Activated CD4-positive, alpha-beta T cell treated with anti-CD3 and anti-CD28 coated beads for 36 hours (primary cell): Measurements from ENCODE around the gene FNBP1L. TPM values are rescaled to one million over a fixed set of nuclear protein-coding genes. Genes with fewer than 3 reads are reported as not detected.

Experiments
- total RNA-seq, 2 experiments: library from RNA; stranded (reverse); gene quantifications; one replicate each; pipeline ENCODE4 v1.2.3, GENCODE V29; 2021

The FNBP1L gene
- total RNA-seq, 2 experiments from 2014 or later = 1.2 to 1.4 TPM

Other genes starting within 250 kb of the FNBP1L start
- 10 to 100 TPM; 84.8 to 95.3 TPM for gene DR1, start 102.2 kb upstream of the FNBP1L start, total RNA-seq
- under 1 TPM; 0.46 to 0.54 TPM for gene BCAR3, start 233.7 kb downstream of the FNBP1L start, total RNA-seq